ENCODE measurements around the gene PBX1.

DNA sequence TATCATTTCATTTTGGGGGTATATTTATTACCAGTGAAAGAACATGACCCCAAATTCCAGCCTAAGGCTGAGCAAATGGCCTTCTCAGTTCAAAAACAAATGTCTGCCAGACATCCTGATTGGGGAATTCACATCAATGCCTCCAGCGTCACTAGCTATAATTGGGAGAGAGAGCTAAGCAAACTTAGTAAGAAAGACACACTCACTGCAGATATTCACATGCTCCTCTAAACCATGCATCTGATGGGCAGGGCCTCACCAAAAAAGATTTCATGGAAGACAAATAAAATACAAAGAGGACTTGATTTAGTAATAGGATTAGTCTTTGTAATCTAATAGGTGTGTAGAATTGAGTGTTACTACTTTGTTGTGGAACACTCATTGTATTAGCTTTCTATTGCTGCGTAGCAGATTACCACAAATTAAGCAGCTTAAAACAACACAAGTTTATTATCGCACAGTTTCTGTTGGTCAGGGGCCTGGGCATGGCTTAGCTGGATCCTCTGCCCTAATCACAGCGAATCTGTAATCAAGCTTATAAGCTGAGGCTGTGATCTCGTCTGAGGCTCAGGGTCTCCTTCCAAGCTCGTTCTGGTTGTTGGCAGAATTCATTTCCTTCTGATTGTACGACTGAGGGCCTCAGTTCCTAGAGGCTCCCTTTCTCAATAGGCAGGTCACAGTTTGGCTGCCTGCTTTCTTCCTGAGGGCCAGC is 243.0 kb downstream of the PBX1 start:
- no peak for TF ChIP-seq POU2F2 (IDR thresholded peaks at IDR 0.05; ENCODE audit: borderline replicate concordance, low read depth, low read length)
- TF ChIP-seq EZH2 (IDR thresholded peaks at IDR 0.05; ENCODE audit: borderline replicate concordance, control insufficient read depth, low read depth, low read length), result no peak
- TF ChIP-seq NFXL1 (IDR thresholded peaks at IDR 0.05; ENCODE audit: borderline replicate concordance), result no peak
- TF ChIP-seq FOXM1 (IDR thresholded peaks at IDR 0.05; ENCODE audit: low read depth, low read length), result no peak
- no peak for TF ChIP-seq SUZ12 (IDR thresholded peaks at IDR 0.05; ENCODE audit: unreplicated experiment)
- TF ChIP-seq JUNB (IDR thresholded peaks at IDR 0.05), result no peak
- no peak for TF ChIP-seq EP300 (IDR thresholded peaks at IDR 0.05; ENCODE audit: borderline replicate concordance in 1 of 2, control insufficient read depth in 1 of 2, low read depth in 2 of 2, low read length in 2 of 2)
- no peak for TF ChIP-seq SP1 (IDR thresholded peaks at IDR 0.05; ENCODE audit: low read depth, low read length)
- TF ChIP-seq CTCF (IDR thresholded peaks at IDR 0.05 in 2 of 3, conservative IDR thresholded peaks at IDR 0.05 in 1 of 3; ENCODE audit: control insufficient read depth in 2 of 3, extremely low read depth in 1 of 3, insufficient read depth in 1 of 3, low read depth in 3 of 3, low read length in 3 of 3), result no peak
- no peak for TF ChIP-seq NR2C1 (IDR thresholded peaks at IDR 0.05)
- TF ChIP-seq POLR2A (IDR thresholded peaks at IDR 0.05; ENCODE audit: low read depth, low read length), result no peak
